GM12864 (cell line): ENCODE results near the gene MAGI2.

Experiments used
- DNase-seq: peaks from one replicate; pipeline ENCODE4 v3.0.0-alpha.2; 2011; ENCODE audit warnings: low read depth
- H3K4me3 ChIP-seq: 2 replicates; pipeline ENCODE4 v1.5.1; 2011; ENCODE audit warnings: mild to moderate bottlenecking, low read depth, low read length, control low read depth
- TF ChIP-seq, protein P1 (sequence below): IDR thresholded peaks from 2 replicates; pipeline ENCODE4 v1.5.1; 2011; ENCODE audit warnings: low read depth, mild to moderate bottlenecking, moderate library complexity, low read length, control low read depth, inconsistent platforms; ENCODE audit errors: missing control alignments

MAGI2 gene

DNA sequence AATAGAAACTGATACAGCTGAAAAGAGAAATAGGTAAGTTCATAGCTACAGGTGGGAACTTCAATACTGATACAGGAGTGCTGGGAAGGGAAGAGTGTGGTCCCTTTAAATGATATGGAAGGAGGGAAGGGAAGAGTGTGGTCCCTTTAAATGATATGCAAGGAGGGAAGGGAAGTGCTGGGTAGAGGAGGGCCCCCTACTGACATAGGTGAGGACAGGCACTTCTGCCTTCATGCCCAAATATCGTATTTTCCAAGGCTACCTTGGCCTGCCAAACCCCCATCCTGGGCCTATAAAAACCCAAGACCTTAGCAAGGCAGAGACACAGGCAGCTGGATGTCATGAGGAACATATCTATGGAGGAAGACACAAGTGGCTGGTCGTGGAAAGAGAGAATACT lies 92.3 kb downstream of the MAGI2 start:
- no peak for DNase-seq
- no peak overlapping the region for H3K4me3 ChIP-seq
- TF ChIP-seq, protein P1, sequence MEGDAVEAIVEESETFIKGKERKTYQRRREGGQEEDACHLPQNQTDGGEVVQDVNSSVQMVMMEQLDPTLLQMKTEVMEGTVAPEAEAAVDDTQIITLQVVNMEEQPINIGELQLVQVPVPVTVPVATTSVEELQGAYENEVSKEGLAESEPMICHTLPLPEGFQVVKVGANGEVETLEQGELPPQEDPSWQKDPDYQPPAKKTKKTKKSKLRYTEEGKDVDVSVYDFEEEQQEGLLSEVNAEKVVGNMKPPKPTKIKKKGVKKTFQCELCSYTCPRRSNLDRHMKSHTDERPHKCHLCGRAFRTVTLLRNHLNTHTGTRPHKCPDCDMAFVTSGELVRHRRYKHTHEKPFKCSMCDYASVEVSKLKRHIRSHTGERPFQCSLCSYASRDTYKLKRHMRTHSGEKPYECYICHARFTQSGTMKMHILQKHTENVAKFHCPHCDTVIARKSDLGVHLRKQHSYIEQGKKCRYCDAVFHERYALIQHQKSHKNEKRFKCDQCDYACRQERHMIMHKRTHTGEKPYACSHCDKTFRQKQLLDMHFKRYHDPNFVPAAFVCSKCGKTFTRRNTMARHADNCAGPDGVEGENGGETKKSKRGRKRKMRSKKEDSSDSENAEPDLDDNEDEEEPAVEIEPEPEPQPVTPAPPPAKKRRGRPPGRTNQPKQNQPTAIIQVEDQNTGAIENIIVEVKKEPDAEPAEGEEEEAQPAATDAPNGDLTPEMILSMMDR, result peak; percentile 22

DNA sequence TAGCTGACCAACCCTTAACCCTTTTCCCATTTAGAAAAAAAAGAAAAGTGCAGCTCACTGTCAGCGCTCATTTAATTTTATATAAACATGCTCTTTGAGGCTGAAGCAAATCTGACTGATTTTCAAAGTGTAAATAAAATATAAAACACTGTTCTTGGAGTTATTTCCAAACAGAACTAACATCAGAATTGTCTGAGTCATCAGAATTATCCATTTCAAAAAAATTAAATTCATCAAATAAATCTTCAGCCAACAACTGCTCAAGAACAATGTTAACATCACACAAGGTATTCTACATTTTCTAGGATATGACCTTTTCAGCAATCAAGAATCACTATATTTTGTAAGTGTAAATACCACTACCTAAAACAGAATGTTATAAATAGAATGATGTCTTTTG lies 93.6 kb downstream of the MAGI2 start:
- no peak overlapping the region for H3K4me3 ChIP-seq
- DNase-seq, result no peak
- TF ChIP-seq, protein P1, result no peak

DNA sequence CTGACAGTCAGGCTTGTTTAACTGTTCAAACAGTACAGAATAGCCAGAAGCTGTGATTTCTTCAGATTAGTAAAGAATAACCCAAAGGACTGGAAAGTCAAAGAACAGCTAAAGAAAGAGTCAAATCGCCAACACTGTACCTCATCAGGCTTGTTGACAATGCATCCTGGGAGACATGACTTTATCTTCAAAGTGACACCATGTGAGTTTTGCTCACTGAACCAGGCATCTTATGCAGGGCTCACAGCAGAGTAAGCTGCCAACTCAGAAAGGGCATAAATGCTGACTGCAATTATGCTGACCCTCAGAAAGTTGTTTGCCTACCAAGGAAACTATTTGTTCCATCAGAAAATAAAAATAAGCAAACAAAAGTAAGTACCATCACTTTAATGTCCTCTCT lies 96.4 kb downstream of the MAGI2 start:
- no peak for DNase-seq
- H3K4me3 ChIP-seq, result no peak overlapping the region
- TF ChIP-seq, protein P1, result no peak

DNA sequence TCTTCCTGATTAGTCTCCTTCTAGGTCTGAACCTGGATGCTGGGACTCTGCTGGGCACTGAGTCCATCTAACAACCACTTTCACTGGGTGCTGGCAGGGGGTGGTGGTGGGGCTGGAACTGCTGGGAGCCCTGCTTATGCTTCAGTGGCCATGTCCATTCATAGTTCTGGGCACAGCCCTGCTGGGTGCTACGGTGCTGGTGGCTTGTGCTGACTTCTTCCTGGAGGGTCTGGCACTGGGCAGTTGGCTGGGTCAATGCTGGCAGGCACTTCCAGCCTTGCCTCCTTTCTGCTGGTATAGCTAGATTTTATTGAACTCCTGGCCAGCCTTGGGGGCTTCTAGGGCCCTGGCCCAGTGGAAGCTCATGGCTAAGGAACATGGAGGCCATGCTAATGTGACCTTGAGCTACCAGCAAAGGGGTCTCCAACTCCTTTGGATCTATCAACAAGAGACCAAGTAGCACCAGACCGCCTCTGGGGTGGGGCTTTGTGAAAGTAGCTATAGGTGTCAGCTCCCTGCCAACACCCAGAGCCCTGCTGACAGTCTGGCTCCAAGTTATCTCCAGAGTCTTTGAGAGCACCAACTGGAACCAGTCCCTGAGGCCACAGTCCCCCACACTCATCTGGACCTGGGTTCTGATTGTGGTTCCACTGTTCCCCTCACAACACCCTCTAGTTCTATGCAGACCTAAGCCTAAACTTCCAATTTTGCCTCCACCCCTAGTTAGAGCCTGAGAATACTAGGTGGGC lies 99.6 kb downstream of the MAGI2 start:
- DNase-seq, result no peak
- TF ChIP-seq, protein P1, result no peak
- no peak overlapping the region for H3K4me3 ChIP-seq

DNA sequence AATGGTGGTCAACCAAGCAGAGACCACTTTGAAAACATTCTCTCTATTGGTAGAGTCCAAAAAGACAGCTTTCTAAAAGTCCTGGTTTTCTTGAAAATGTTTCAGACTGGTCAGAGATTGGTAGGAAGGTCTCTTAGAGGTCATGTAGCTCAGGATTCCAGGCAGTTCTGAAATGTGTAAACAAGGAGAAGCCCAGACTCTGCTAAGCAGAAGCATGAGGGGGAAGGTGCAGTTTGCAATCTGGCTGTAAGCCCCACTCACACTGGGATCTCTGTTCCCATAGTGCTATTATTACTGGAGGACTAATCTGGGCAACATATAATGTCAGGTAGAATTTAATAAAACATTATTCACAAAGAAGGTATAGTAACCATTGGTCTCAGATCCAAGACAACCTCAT lies 101.1 kb downstream of the MAGI2 start:
- DNase-seq, result no peak

DNA sequence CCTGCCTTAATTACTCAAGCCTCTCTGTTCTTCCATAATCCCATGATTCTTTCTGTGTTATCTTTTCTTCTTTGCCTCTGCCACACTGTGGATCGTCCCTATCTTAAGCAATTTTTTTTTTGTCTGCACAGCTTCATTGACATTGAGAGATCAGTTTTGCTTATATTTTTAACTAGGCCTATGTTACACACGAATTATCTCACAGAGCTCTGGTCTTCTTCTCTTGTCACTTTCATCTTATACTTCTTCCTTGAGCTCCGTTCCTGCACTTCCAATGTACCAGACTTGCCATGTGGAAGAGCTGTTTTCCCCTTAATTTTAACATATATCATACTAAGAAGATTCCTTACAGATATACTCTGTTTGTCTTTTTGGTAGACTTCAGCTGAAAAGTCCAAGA lies 106.1 kb downstream of the MAGI2 start:
- no peak overlapping the region for H3K4me3 ChIP-seq
- TF ChIP-seq, protein P1, result no peak

More for the DNA sequence above, 101.1 kb downstream of the MAGI2 start:
- H3K4me3 ChIP-seq, result no peak overlapping the region
- TF ChIP-seq, protein P1, result no peak

DNA sequence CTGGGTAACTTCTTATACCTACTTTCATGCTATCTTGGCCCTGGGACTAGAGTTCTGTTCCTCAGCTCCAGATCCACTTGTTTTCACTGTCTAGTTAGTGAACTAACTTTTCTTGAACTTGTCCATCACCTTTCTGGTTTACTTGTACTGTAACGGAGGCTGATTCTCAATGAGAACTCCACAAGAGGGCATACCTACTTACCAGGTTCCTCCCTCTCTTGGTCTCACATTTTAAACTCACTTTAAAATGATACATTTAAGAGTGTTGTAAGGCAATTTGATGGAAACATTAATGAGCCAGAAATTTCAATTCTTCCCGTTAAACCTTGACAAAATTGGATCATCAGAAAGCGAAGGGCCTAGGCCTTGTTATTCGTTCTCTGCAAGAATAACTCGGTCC lies 111.6 kb downstream of the MAGI2 start:
- H3K4me3 ChIP-seq, result no peak overlapping the region
- no peak for DNase-seq
- TF ChIP-seq, protein P1, result no peak

More for the DNA sequence above, 106.1 kb downstream of the MAGI2 start:
- no peak for DNase-seq
